HFF-Myc (cell line): Measurements from ENCODE around the gene DNAAF5.

Source experiments
- DNase-seq: peaks from one replicate; pipeline ENCODE4 v3.0.0-alpha.2; 2011; ENCODE audit warnings: low read depth; ENCODE audit errors: extremely low read depth
- H3K4me3 ChIP-seq: replicated peaks from 2 replicates; pipeline ENCODE4 v1.5.1; 2011; ENCODE audit warnings: low read depth, mild to moderate bottlenecking, control low read depth, low read length
- TF ChIP-seq, protein P1 (sequence below): IDR thresholded peaks from 2 replicates; pipeline ENCODE4 v1.5.1; 2012; ENCODE audit warnings: mild to moderate bottlenecking, low read depth, low read length, control low read depth; ENCODE audit errors: missing control alignments

DNAAF5 gene

DNA sequence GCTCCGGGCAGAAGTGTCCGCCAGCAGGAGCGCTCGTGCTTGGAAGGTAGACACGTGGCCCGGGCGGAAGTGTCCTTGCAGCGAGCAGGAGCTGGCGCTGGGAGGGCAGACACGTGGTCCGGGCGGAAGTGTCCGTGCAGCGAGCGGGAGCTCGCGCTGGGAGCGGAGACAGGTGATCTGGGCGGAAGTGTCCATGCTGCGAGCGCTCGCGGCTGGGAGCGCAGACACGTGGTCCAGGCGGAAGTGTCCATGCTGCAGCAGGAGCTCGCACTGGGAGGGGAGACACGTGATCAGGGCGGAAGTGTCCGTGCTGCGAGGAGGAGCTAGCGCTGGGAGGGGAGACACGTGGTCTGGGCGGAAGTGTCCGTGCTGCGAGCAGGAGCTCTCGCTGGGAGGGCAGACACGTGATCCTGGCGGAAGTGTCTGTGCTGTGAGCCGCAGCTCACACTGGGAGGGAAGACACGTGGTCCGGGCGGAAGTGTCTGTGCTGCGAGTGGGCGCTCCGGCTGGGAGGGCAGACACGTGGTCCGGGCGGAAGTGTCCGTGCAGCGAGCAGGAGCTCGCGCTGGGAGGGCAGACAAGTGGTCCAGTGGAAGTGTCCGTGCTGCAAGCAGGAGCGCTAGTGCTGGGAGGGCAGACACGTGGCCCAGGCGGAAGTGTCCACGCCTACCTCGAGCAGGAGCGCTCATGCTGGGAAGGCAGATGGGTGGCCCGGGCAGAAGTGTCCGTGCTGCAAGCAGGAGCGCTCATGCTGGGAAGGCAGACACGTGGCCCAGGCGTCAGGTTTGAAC, 41.6 kb downstream of the DNAAF5 start:
- TF ChIP-seq, protein P1, sequence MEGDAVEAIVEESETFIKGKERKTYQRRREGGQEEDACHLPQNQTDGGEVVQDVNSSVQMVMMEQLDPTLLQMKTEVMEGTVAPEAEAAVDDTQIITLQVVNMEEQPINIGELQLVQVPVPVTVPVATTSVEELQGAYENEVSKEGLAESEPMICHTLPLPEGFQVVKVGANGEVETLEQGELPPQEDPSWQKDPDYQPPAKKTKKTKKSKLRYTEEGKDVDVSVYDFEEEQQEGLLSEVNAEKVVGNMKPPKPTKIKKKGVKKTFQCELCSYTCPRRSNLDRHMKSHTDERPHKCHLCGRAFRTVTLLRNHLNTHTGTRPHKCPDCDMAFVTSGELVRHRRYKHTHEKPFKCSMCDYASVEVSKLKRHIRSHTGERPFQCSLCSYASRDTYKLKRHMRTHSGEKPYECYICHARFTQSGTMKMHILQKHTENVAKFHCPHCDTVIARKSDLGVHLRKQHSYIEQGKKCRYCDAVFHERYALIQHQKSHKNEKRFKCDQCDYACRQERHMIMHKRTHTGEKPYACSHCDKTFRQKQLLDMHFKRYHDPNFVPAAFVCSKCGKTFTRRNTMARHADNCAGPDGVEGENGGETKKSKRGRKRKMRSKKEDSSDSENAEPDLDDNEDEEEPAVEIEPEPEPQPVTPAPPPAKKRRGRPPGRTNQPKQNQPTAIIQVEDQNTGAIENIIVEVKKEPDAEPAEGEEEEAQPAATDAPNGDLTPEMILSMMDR, result no peak
- DNase-seq, result no peak
- no peak overlapping the region for H3K4me3 ChIP-seq

DNA sequence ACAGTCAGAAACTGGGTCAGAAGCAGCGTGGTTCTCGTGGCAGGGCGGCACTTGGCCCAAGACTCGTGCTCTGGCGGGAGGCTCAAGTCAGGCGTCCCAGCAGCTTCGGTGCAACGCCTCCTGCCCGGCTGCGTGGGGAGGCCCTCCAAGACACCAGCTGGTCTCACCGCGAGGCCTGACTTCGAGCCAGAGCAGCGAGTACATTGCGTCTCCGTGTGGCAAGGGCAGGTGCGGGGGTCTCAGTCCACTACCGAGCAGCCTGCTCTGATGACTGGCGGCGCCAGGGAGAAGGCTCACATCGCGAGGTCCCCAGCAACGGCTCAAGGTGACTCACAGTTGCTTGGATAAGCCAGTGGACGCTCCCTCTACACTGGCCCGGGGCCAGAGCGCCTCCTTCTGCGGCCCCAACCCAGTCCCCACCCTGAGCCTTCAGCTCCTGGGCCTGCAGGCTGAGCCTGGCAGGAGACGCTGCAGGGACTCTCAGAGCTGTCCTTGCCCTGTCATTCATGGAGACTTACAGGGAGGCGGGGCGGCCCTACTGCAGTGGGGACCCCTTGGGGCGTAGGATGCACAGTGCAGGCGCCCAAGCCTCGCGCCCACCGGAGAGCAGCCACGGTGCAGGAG, 42.5 kb downstream of the DNAAF5 start:
- H3K4me3 ChIP-seq, result no peak overlapping the region
- no peak for DNase-seq
- TF ChIP-seq, protein P1, result no peak

DNA sequence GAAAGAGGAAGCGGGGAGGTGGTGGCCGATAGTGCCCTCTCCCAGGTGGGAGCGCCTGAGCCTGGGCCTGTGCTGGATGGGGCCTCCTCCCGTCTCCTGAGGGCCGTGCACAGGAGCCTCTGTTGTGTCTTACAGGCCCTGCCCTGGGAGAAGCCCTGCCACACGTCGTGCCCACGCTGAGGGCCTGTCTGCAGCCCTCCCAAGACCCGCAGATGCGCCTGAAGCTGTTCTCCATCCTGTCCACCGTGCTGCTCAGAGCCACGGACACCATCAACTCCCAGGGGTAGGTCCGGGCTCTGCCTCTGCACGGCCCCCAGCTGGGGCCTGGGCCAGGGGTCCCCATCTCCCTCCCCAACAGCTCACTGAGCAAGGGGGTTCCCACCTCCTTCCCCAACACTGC, 43.8 kb downstream of the DNAAF5 start:
- DNase-seq, result no peak
- H3K4me3 ChIP-seq, result no peak overlapping the region
- TF ChIP-seq, protein P1, result no peak

DNA sequence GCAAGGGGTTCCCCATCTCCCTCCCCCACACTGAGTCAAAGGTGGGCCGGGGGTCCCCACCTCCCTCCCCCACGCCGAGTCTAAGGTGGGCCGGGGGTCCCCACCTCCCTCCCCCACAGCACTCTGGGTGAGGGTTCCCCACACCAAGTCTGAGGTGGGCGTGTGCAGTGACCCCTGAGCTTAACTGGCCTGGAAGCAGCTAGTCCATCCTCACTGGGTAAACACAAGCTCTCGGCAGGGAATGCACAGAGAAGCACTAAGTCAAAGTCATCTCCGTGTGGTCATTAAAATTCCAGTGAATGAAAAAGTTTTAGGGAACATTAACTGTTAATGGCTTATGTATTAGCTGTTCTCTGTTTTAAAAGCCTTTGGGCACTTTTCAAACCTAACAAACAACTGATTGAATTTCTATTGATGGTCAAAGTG, 44.3 kb downstream of the DNAAF5 start:
- no peak overlapping the region for H3K4me3 ChIP-seq
- no peak for DNase-seq
- TF ChIP-seq, protein P1, result no peak

DNA sequence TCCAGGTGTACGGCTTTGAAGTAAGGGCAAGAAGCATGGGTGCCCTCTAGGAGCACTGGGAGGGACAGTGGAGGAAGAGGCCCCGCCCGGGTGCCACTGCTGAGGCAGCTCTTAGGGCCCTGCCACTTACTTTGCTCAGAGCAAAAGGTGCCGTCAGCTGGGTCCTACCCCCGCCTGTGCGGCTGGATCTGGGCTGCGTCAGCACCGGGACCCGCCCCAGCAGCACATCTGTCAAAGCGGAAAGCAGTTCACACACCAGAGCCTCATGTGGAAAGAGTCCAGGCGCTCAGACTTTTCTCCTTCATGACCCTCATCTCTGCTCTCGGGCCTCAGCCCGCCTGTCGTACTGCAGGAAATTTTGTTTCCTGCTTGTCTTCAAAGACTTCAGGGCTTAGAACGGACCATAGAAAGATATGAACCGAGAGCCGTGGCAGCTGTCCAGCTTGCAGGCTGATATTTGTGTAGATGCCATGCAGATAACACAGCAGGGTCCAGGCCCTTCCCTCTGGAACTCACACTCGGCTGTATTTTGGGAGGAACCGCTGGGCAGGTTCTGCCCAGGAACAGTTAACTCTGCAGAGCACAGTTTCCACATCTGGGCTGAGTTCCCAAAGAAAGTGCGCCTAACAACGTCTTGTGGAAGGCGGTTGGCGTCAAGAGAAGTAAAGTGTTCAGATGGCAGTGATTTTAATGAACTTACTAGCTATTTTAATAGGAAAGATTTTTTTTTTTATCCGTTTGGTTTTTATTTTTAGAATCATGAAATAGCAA, 44.9 kb downstream of the DNAAF5 start:
- H3K4me3 ChIP-seq, result no peak overlapping the region
- DNase-seq, result no peak
- TF ChIP-seq, protein P1, result no peak

DNA sequence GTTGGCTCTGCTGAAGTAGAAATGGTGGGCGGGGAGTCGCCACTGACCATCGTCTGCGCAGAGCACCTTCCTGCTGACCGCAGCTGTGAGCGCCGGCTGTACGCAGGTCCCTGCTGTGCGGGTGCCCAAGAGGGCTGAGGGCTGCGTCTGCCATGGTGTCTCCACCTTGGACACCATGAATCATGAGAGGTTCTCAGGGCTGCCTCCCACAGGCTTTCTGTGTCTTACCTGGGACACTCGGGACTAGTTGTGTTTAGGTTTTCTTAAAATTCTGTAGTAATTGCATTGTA, 45.5 kb downstream of the DNAAF5 start:
- H3K4me3 ChIP-seq, result no peak overlapping the region
- TF ChIP-seq, protein P1, result no peak
- DNase-seq, result no peak
